ENCODE results near the gene ZCRB1.

The ZCRB1 gene

GRCh38 chr12:42281278-42281677 lies 44.6 kb downstream of the ZCRB1 start:
- H4K20me1 ChIP-seq (ENCODE audit: insufficient read depth, low read length): no peaks in the 10 kb centered on the region
- H3K4me3 ChIP-seq (ENCODE audit: low read depth, low read length, poor library complexity, severe bottlenecking): no peak overlapping the region
- no peak overlapping the region for H3K9ac ChIP-seq (ENCODE audit: low read length)
- no peak for TF ChIP-seq EZH2 (IDR thresholded peaks at IDR 0.05; ENCODE audit: borderline replicate concordance, low read length)
- no peak for TF ChIP-seq CTCF (IDR thresholded peaks at IDR 0.05; ENCODE audit: low read length)
- H3F3A ChIP-seq (ENCODE audit: insufficient read depth, low read length): no peaks in the 10 kb centered on the region
- H3K9me2 ChIP-seq (ENCODE audit: low read depth, low read length): no peaks in the 10 kb centered on the region
- no peaks in the 10 kb centered on the region for H3K79me2 ChIP-seq (ENCODE audit: insufficient read depth, low read length)
- no peaks in the 10 kb centered on the region for H3K4me1 ChIP-seq (ENCODE audit: insufficient read depth, low read length, severe bottlenecking)
- H3K36me3 ChIP-seq (ENCODE audit: insufficient read depth, low read length): no peaks in the 10 kb centered on the region
- H3K27me3 ChIP-seq (ENCODE audit: insufficient read depth, low read length): no peaks in the 10 kb centered on the region
- no peak overlapping the region for H3K4me2 ChIP-seq (ENCODE audit: low read length)
- no peaks in the 10 kb centered on the region for H3K9me3 ChIP-seq (ENCODE audit: low read length)
- H3K27ac ChIP-seq (ENCODE audit: low read depth, low read length, poor library complexity, severe bottlenecking): no peak overlapping the region
- no peak overlapping the region for H2AFZ ChIP-seq (ENCODE audit: low read length)

- Histone ChIP-seq H3K4me1 (ENCODE audit: insufficient read depth, low read length, severe bottlenecking) (no peaks in the 10 kb centered on the region), H3F3A (ENCODE audit: insufficient read depth, low read length) (no peaks in the 10 kb centered on the region), H3K36me3 (ENCODE audit: insufficient read depth, low read length) (no peaks in the 10 kb centered on the region), H3K4me2 (ENCODE audit: low read length) (no peak overlapping the region), H3K4me3 (ENCODE audit: low read depth, low read length, poor library complexity, severe bottlenecking) (no peak overlapping the region), H4K20me1 (ENCODE audit: insufficient read depth, low read length) (no peaks in the 10 kb centered on the region), H3K27me3 (ENCODE audit: insufficient read depth, low read length) (no peaks in the 10 kb centered on the region), H3K9ac (ENCODE audit: low read length) (no peak overlapping the region), H3K9me3 (ENCODE audit: low read length) (no peaks in the 10 kb centered on the region), H3K79me2 (ENCODE audit: insufficient read depth, low read length) (no peaks in the 10 kb centered on the region), H3K27ac (ENCODE audit: low read depth, low read length, poor library complexity, severe bottlenecking) (no peak overlapping the region), H2AFZ (ENCODE audit: low read length) (no peak overlapping the region), H3K9me2 (ENCODE audit: low read depth, low read length) (no peaks in the 10 kb centered on the region)
- TF ChIP-seq CTCF (IDR thresholded peaks at IDR 0.05; ENCODE audit: low read length) (no peak), EZH2 (IDR thresholded peaks at IDR 0.05; ENCODE audit: borderline replicate concordance, low read length) (no peak)
Observed at GRCh38 chr12:42278128-42278510, 47.8 kb downstream of the ZCRB1 start.

- H3K4me1 ChIP-seq (ENCODE audit: insufficient read depth, low read length, severe bottlenecking): no peaks in the 10 kb centered on the region
- H3K79me2 ChIP-seq (ENCODE audit: insufficient read depth, low read length): no peaks in the 10 kb centered on the region
- no peak overlapping the region for H3K9ac ChIP-seq (ENCODE audit: low read length)
- H3K4me2 ChIP-seq (ENCODE audit: low read length): no peak overlapping the region
- TF ChIP-seq CTCF (IDR thresholded peaks at IDR 0.05; ENCODE audit: low read length) (no peak), EZH2 (IDR thresholded peaks at IDR 0.05; ENCODE audit: borderline replicate concordance, low read length) (no peak)
- H3K9me3 ChIP-seq (ENCODE audit: low read length): no peaks in the 10 kb centered on the region
- no peaks in the 10 kb centered on the region for H3K36me3 ChIP-seq (ENCODE audit: insufficient read depth, low read length)
- H2AFZ ChIP-seq (ENCODE audit: low read length): no peak overlapping the region
- H3K9me2 ChIP-seq (ENCODE audit: low read depth, low read length): no peaks in the 10 kb centered on the region
- H3F3A ChIP-seq (ENCODE audit: insufficient read depth, low read length): no peaks in the 10 kb centered on the region
- H3K27ac ChIP-seq (ENCODE audit: low read depth, low read length, poor library complexity, severe bottlenecking): no peak overlapping the region
- H3K27me3 ChIP-seq (ENCODE audit: insufficient read depth, low read length): no peaks in the 10 kb centered on the region
- H4K20me1 ChIP-seq (ENCODE audit: insufficient read depth, low read length): no peaks in the 10 kb centered on the region
- H3K4me3 ChIP-seq (ENCODE audit: low read depth, low read length, poor library complexity, severe bottlenecking): no peak overlapping the region
Observed at GRCh38 chr12:42277396-42278127, 48.3 kb downstream of the ZCRB1 start.
